Measurements from ENCODE around the gene KDM5A. TPM values are rescaled to one million over a fixed set of nuclear protein-coding genes. Genes with fewer than 3 reads are reported as not detected.
A peak's percentile ranks its signal among the peaks of the same experiment; 100 is the strongest.
"Not testable (repeated sequence)": the region's sequence is repeated elsewhere in the genome, so short reads cannot be mapped to it uniquely, and the experiment has no call there.

Gene KDM5A
- total RNA-seq = 32.4 TPM

DNA sequence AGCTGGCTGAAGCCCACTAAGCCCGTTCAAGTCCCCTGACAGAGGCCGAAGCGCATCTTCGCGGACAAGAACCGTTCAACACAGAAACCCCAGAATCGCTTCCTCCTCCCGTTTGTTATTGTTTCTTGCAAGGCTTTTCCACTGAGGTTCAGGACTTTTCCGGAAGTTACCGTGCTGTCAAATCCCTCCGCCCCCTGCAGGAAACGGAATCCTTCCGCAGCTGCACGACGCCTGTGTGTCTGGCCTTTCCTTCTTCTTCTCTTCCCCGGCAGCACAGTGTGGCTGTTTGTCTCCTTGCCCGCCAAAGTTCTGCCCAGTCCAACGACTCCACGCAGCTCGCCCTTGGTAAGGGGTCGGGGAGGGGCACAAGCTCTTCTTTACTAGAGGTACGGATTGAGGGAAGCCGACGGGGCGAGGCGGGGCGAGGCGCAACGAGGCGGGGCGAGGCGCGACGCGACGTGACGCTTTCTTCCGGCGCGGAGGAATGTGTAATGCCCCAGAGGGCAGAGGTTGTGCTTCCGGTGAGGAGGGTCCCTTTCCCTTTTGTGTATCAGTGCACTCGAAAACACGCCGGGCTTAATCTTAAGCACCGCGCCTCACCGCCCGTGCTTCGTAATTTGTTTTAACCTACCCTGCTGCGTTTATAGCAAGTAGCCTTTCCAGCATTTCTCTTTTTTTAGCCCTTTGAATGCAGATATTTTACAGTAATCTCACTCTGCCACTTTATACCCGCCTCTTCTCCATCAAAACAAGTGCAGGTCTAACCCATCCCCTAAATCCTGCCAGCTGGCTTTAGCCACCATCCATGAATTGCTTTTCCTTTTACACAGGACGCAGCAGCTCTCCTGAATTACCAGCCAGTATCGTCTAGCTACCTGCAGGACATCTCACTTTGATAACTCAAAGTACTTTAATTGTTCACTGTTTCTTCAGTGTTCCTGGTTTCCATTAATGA is at the start of gene KDM5A:
TSS of gene KDM5A (minus strand) at position 179 of the 955 bp plus-strand sequence. CDS start 229 bp downstream, outside the sequence.
- H3K4me1 ChIP-seq = peaks cover 0 to 11% of the 10 kb centered on the region in 2 donors
- H3K9me3 ChIP-seq = no peaks in the 10 kb centered on the region
- intact Hi-C loops (cut with DNase I) = loop anchor here (1.0 kb wide), 1 partner anchor 12 kb away; the partner anchor contains the start of gene CCDC77
- peaks cover 2 to 6% of the 10 kb centered on the region in 2 donors for H3K36me3 ChIP-seq
- peak within 1 kb of the TSS; percentile 82 to 85 for H3K4me3 ChIP-seq
- H3K27ac ChIP-seq = peak within 1 kb of the TSS; percentile 88 to 93
- TF ChIP-seq, protein P1, sequence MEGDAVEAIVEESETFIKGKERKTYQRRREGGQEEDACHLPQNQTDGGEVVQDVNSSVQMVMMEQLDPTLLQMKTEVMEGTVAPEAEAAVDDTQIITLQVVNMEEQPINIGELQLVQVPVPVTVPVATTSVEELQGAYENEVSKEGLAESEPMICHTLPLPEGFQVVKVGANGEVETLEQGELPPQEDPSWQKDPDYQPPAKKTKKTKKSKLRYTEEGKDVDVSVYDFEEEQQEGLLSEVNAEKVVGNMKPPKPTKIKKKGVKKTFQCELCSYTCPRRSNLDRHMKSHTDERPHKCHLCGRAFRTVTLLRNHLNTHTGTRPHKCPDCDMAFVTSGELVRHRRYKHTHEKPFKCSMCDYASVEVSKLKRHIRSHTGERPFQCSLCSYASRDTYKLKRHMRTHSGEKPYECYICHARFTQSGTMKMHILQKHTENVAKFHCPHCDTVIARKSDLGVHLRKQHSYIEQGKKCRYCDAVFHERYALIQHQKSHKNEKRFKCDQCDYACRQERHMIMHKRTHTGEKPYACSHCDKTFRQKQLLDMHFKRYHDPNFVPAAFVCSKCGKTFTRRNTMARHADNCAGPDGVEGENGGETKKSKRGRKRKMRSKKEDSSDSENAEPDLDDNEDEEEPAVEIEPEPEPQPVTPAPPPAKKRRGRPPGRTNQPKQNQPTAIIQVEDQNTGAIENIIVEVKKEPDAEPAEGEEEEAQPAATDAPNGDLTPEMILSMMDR (IDR thresholded peaks at IDR 0.05) = no peak
- DNase-seq (ENCODE audit: low spot score in 2 of 2) = peak; percentile 28 to 94
- no peaks in the 10 kb centered on the region for H3K27me3 ChIP-seq

DNA sequence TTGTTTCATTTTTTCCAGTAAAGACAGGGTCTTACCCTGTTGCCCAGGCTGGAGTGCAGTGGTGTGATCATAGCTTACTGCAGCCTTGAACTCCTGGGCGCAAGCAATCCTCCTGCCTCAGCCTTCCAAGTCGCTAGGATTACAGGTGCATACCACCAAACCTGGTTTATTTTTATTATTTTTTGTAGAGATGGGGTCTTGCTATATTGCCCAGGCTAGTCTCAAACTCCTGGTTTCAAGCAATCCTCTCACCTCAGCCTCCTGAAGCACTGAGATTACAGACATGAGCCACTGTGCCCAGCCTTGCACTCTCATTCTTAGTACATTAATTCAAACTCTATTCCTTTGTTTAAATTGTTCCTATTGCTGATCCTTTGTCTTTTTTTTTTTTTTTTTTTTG is 46.6 kb upstream of the KDM5A start:
- H3K9me3 ChIP-seq; intact Hi-C loops (cut with DNase I); H3K4me1 ChIP-seq; H3K27me3 ChIP-seq; DNase-seq (ENCODE audit: low spot score in 2 of 2); H3K27ac ChIP-seq; H3K4me3 ChIP-seq: not testable (repeated sequence)
- H3K36me3 ChIP-seq = peaks cover 6 to 19% of the 10 kb centered on the region in 2 donors

GRCh38 chr12:422526-422925 is 33.4 kb upstream of the KDM5A start:
- peaks cover 14% of the 10 kb centered on the region in 2 donors for H3K36me3 ChIP-seq
- intact Hi-C loops (cut with DNase I) = no loop called here
- TF ChIP-seq, protein P1 (IDR thresholded peaks at IDR 0.05) = no peak
- H3K4me3 ChIP-seq = no peak overlapping the region
- DNase-seq (ENCODE audit: low spot score in 2 of 2) = no peak
- H3K27ac ChIP-seq = no peak overlapping the region
- no peaks in the 10 kb centered on the region for H3K27me3 ChIP-seq
- no peaks in the 10 kb centered on the region for H3K4me1 ChIP-seq
- no peaks in the 10 kb centered on the region for H3K9me3 ChIP-seq

GRCh38 chr12:418432-418831 is 29.3 kb upstream of the KDM5A start:
- H3K27me3 ChIP-seq = no peaks in the 10 kb centered on the region
- DNase-seq (ENCODE audit: low spot score in 2 of 2) = no peak

DNA sequence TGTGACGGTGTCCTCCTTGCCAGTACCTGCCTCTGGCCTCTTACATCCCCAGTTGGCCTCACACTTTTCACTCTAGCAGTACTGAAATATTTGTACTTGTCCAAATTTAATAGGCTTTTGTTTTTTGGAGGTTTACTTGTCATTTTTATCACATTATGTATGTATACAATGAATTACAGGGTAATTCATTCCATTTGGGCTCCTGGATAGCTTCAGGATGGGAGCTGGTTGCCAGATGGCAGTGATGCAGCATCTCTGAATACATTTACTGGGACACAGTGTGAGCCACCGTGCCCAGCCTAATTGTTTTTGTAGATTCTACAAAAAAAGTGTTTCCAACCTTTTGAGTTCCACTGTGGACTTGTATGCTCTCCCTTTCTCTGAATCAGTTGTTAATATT is 25.7 kb upstream of the KDM5A start:
- no peaks in the 10 kb centered on the region for H3K4me1 ChIP-seq
- TF ChIP-seq, protein P1 (IDR thresholded peaks at IDR 0.05) = no peak
- intact Hi-C loops (cut with DNase I) = no loop called here
- peaks cover 18 to 43% of the 10 kb centered on the region in 2 donors for H3K36me3 ChIP-seq
- H3K27ac ChIP-seq = no peak overlapping the region
- DNase-seq (ENCODE audit: low spot score in 2 of 2) = no peak
- H3K9me3 ChIP-seq = no peaks in the 10 kb centered on the region
- H3K27me3 ChIP-seq = no peaks in the 10 kb centered on the region
- H3K4me3 ChIP-seq = no peak overlapping the region

More at GRCh38 chr12:418432-418831, 29.3 kb upstream of the KDM5A start:
- TF ChIP-seq, protein P1 (IDR thresholded peaks at IDR 0.05) = no peak
- H3K9me3 ChIP-seq = no peaks in the 10 kb centered on the region
- H3K27ac ChIP-seq = no peak overlapping the region
- no peaks in the 10 kb centered on the region for H3K4me1 ChIP-seq
- no peak overlapping the region for H3K4me3 ChIP-seq
- intact Hi-C loops (cut with DNase I) = no loop called here
- H3K36me3 ChIP-seq = peaks cover 14 to 26% of the 10 kb centered on the region in 2 donors

GRCh38 chr12:402029-402389 is 12.9 kb upstream of the KDM5A start:
- TF ChIP-seq, protein P1 (IDR thresholded peaks at IDR 0.05) = no peak
- intact Hi-C loops (cut with DNase I) = no loop called here
- Histone ChIP-seq H3K4me3 (peak overlapping the region; percentile 77 to 85), H3K27me3 (no peaks in the 10 kb centered on the region), H3K27ac (peak overlapping the region; percentile 64 to 73), H3K36me3 (no peaks in the 10 kb centered on the region), H3K4me1 (peaks cover 3 to 6% of the 10 kb centered on the region in 2 donors), H3K9me3 (no peaks in the 10 kb centered on the region)
- DNase-seq (ENCODE audit: low spot score in 2 of 2) = no peak
